H1 (cell line): ENCODE measurements around the gene SFMBT2. TPM values are rescaled to one million over a fixed set of nuclear protein-coding genes. Genes with fewer than 3 reads are reported as not detected.

Experiments used
- HDAC6 ChIP-seq: IDR thresholded peaks from one replicate; pipeline ENCODE4 v1.7.1; 2012; ENCODE audit warnings: low read depth, mild to moderate bottlenecking, inconsistent platforms, low read length, moderate library complexity
- NRF1 ChIP-seq: IDR thresholded peaks from 2 replicates; pipeline ENCODE4 v1.6.1; 2011; ENCODE audit warnings: mild to moderate bottlenecking, low read depth, low read length, improper control_type of control experiment
- RBBP5 ChIP-seq: IDR thresholded peaks from 2 replicates; pipeline ENCODE4 v1.7.1; 2012; ENCODE audit warnings: low read depth, mild to moderate bottlenecking, inconsistent platforms, low read length, moderate library complexity, borderline replicate concordance
- polyA plus RNA-seq, 7 experiments: library from polyadenylated mRNA; depleted of rRNA in 3 of 7; stranded (reverse) in 5 of 7; unstranded in 2 of 7; fragments of >200 nt in 5 of 7; fragments of 200-250 nt in 2 of 7; gene quantifications; 1 replicate in 5 of 7; 2 replicates in 1 of 7; 4 replicates in 1 of 7; pipeline versions ENCODE4 v1.2.1 to v1.2.3, GENCODE V29; 2011 to 2013; ENCODE audit warnings: missing spikeins in 2 of 7, mixed read lengths in 2 of 7
- total RNA-seq: library from RNA; stranded (reverse); fragmentation: NEBNext Ultra II Directional; extraction: Animal tissue kit (Norgen Biotek cat#: 25700); gene quantifications from 2 replicates; pipeline ENCODE4 v1.2.1, GENCODE V29; 2021

The SFMBT2 gene
- total and polyA plus RNA-seq, 2 of the 8 experiments (the other 6 are each of a cell fraction or from before 2014, with no cell fraction given) = 2.9 to 11.0 TPM

GRCh38 chr10:7389844-7390243 is 21.0 kb downstream of the SFMBT2 start (continued):
- TF ChIP-seq RBBP5 (no peak), NRF1 (no peak), HDAC6 (no peak)
